Subcutaneous abdominal adipose tissue (tissue), 5 donors: Measurements from ENCODE around the gene PTCD1.

Experiments used
- H3K27ac ChIP-seq: one replicate; pipeline ENCODE4 v1.7.0; 2013; ENCODE audit warnings: low read depth, mild to moderate bottlenecking, inconsistent platforms, low read length, moderate library complexity
- H3K27me3 ChIP-seq, 5 donors: one replicate each; pipeline ENCODE4 v1.7.0; 2013; ENCODE audit warnings: low read length in 5 of 5, inconsistent platforms in 1 of 5; ENCODE audit not compliant: control insufficient read depth in 5 of 5, insufficient read depth in 4 of 5
- H3K36me3 ChIP-seq, 5 donors: one replicate each; pipeline ENCODE4 v1.7.0; 2013; ENCODE audit warnings: low read length in 5 of 5; ENCODE audit not compliant: control insufficient read depth in 5 of 5, insufficient read depth in 5 of 5
- H3K4me1 ChIP-seq, 5 donors: one replicate each; pipeline ENCODE4 v1.7.0; 2013; ENCODE audit warnings: low read length in 5 of 5, mild to moderate bottlenecking in 3 of 5, moderate library complexity in 1 of 5; ENCODE audit not compliant: control insufficient read depth in 5 of 5, insufficient read depth in 5 of 5
- H3K4me3 ChIP-seq, 5 donors: one replicate each; pipeline ENCODE4 v1.7.0; 2013; ENCODE audit warnings: low read length in 5 of 5, low read depth in 1 of 5
- H3K9ac ChIP-seq, 5 donors: one replicate each; pipeline ENCODE4 v1.7.0; 2013; ENCODE audit warnings: low read length in 5 of 5, mild to moderate bottlenecking in 4 of 5, moderate library complexity in 3 of 5
- H3K9me3 ChIP-seq, 5 donors: one replicate each; pipeline ENCODE4 v1.7.0; 2013; ENCODE audit warnings: low read length in 5 of 5; ENCODE audit not compliant: control insufficient read depth in 5 of 5
- donor health status: healthy.
- donor health status: healthy.
- donor health status: healthy.
- donor health status: healthy.
- donor health status: healthy.

PTCD1 gene

DNA sequence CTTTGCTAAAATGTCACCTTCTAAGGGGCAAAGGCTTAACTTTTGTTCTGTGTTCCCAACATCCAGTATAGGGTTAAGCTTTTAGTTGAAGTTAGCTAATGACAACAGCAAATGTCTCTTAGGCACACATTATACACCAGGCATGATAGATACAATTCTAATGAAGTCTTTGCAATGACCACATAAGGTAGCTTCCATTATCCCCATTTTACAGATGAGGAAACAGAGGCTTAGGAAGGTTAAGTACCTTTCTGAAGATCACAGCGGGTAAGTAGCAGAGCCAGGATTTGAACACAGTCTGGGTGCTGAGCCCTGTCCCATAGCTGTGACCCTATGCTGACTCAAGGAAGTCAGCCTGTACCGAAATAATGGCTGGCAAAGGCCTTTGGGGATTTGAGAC lies 28.0 kb downstream of the PTCD1 start:
- peaks cover 8 to 47% (median 30%) of the 10 kb centered on the region in 5 donors for H3K36me3 ChIP-seq
- no peak overlapping the region for H3K27ac ChIP-seq
- H3K27me3 ChIP-seq, result no peaks in the 10 kb centered on the region
- H3K4me3 ChIP-seq, result no peak overlapping the region
- H3K4me1 ChIP-seq, result peaks cover 10 to 37% (median 35%) of the 10 kb centered on the region in 5 donors
- no peaks in the 10 kb centered on the region for H3K9me3 ChIP-seq
- H3K9ac ChIP-seq, result peak overlapping the region in 1 of 5 donors; percentile 98

DNA sequence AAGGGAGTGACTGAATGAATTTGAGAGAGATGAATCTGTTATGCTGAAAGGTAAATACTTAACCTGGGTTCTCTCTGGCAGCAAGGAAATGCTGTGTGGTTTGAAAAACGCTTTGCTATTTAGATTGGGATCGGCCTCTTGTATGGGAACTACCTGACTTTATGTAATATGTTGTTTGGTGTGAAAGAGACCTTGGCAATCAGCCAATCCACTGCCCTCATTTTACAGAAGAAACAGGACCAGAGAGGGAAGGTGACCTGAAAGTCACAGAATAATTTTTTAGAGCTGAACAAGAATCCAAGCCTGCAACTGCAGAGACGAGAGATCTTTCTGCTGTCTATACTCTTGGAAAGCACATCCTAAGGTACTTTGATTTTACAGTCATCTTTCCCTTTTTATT lies 28.8 kb downstream of the PTCD1 start:
- H3K27me3 ChIP-seq, result no peaks in the 10 kb centered on the region
- H3K9me3 ChIP-seq, result no peaks in the 10 kb centered on the region
- peaks cover 10 to 42% (median 38%) of the 10 kb centered on the region in 5 donors for H3K4me1 ChIP-seq
- peaks cover 8 to 43% (median 28%) of the 10 kb centered on the region in 5 donors for H3K36me3 ChIP-seq
- H3K27ac ChIP-seq, result peak overlapping the region; percentile 98
- H3K4me3 ChIP-seq, result peak overlapping the region; percentile 93 to 99 (median 99)
- H3K9ac ChIP-seq, result peak overlapping the region; percentile 26 to 98 (median 97)

DNA sequence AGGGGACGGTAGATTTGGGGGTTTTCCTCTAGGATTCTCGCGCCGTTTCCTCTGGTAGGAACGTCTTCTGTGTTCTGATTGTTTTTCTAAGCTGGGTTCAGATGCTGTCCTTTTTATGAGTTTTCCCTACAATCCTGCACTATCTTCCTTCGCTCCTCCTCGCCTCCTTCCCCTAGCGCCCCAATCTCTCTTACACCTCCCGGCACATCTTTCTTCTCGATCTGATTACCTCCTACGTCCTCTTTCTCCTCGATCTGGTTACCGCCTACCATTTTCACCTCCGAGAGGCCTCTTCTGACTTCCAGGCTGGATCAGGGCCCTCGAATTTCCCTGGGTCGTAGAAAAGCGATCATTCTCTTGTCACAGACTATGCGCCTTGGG lies 29.4 kb downstream of the PTCD1 start:
- peak overlapping the region; percentile 93 to 99 (median 99) for H3K4me3 ChIP-seq
- H3K9ac ChIP-seq, result peak overlapping the region; percentile 93 to 99 (median 97)
- H3K27ac ChIP-seq, result peak overlapping the region; percentile 98
- H3K4me1 ChIP-seq, result peaks cover 10 to 48% (median 43%) of the 10 kb centered on the region in 5 donors
- peaks cover 8 to 43% (median 29%) of the 10 kb centered on the region in 5 donors for H3K36me3 ChIP-seq
- no peaks in the 10 kb centered on the region for H3K27me3 ChIP-seq
- no peaks in the 10 kb centered on the region for H3K9me3 ChIP-seq

DNA sequence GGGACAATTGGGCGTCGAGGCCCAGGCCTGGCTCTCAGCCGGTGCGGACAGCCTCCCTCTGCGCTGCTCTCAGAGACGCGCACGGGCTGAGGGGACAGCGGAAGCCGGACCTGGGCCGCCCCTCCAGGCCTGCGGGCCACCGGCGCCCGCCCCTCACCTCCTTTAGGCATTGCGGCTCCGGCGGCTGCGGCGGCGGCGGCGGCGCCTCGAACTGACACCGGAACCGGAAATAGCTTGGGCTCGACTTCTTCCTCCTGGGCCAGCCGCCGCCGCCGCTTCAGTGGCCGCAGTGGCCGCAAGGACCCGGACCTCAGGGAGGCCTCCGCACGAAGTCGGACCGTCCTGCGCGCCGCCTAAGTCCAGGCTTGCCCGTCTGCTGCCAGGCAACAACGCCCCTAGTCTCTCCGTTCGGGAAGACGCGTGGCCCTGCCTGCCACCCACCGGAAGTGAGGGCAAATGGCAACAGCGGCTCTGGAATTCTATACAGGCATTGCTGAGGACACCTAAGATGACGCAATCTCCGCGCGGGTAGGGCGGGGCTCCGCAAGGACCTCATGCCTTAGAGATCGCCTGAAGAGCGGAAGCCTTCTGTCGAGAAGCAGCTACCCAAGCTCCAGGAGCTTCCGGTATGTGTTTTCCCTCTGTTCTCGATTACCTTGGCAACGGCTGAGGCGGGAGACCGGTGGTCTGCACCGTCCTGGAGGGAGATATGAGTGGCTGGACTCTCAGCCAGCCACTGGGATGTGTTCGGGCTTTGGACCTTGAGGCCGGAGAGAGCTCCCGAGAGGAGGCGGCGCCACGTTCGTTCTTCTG lies 30.0 kb downstream of the PTCD1 start, which contains the start of the genes BUD31 and PDAP1:
TSS of gene BUD31 (plus strand) at position 591 of the 813 bp plus-strand sequence. CDS start 2,124 bp downstream, outside the sequence.
TSS of gene PDAP1 (minus strand) at position 219 of the 813 bp plus-strand sequence. CDS start at position 170, 49 bp downstream.
- peak within 1 kb of the TSS; percentile 93 to 99 (median 99) for H3K4me3 ChIP-seq
- H3K4me1 ChIP-seq, result peaks cover 10 to 50% (median 43%) of the 10 kb centered on the region in 5 donors
- no peaks in the 10 kb centered on the region for H3K9me3 ChIP-seq
- peak within 1 kb of the TSS; percentile 93 to 99 (median 97) for H3K9ac ChIP-seq
- no peaks in the 10 kb centered on the region for H3K27me3 ChIP-seq
- peaks cover 8 to 45% (median 35%) of the 10 kb centered on the region in 5 donors for H3K36me3 ChIP-seq
- H3K27ac ChIP-seq, result peak within 1 kb of the TSS; percentile 98

DNA sequence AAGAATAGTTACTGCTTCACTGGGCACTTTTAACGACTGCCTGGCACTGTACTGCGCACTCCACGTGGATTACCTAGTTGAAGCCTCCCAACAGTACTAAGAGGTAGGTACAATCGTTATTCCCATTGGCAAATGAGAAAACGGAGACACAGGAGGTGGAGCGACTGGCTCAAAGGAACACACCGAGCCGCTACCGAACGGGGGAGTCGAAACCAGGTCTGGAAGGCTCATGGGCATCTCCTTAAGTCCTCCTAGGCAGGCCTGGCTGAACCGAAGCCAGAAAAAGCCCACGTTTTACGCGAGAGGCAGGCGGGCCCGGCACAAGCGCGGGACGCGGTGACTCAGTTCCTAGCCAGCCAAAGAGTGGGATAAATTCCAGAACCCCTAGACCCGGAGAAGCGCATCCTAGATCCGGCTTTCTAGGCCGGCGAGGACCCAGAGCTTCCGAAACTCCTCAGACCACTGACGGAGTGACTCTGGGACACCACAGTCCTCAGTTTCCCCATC lies 30.7 kb downstream of the PTCD1 start:
- H3K9me3 ChIP-seq, result no peaks in the 10 kb centered on the region
- peak overlapping the region; percentile 98 for H3K27ac ChIP-seq
- H3K4me1 ChIP-seq, result peaks cover 10 to 50% (median 43%) of the 10 kb centered on the region in 5 donors
- H3K9ac ChIP-seq, result peak overlapping the region; percentile 87 to 98 (median 97)
- peak overlapping the region; percentile 85 to 99 (median 97) for H3K4me3 ChIP-seq
- H3K36me3 ChIP-seq, result peaks cover 12 to 45% (median 35%) of the 10 kb centered on the region in 5 donors
- H3K27me3 ChIP-seq, result no peaks in the 10 kb centered on the region

DNA sequence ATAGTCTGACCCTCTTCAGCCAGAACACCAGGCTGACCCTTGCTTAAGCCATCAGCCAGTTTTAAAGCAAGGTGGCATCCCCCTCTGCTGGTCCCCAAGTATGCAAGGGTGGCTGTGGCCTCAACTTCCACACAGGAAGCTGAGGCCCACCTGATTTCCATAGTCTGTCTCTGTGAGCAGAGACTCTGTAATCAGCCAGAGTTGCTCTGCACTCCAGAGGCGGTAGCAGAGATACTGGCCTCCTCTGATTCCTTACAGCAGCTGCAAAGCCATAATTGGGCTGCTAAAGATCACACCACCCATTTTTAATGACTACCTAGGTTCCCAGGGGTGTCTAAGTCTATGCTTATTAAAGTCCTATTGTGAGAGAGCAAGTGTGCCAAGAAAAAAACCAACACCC lies 32.0 kb downstream of the PTCD1 start:
- H3K9ac ChIP-seq, result peak overlapping the region in 3 of 5 donors; percentile 48 to 87 (median 52)
- H3K27ac ChIP-seq, result peak overlapping the region; percentile 98
- H3K36me3 ChIP-seq, result peaks cover 8 to 44% (median 32%) of the 10 kb centered on the region in 5 donors
- H3K9me3 ChIP-seq, result no peaks in the 10 kb centered on the region
- peaks cover 10 to 50% (median 43%) of the 10 kb centered on the region in 5 donors for H3K4me1 ChIP-seq
- peak overlapping the region in 2 of 5 donors; percentile 9 to 22 for H3K4me3 ChIP-seq
- no peaks in the 10 kb centered on the region for H3K27me3 ChIP-seq

DNA sequence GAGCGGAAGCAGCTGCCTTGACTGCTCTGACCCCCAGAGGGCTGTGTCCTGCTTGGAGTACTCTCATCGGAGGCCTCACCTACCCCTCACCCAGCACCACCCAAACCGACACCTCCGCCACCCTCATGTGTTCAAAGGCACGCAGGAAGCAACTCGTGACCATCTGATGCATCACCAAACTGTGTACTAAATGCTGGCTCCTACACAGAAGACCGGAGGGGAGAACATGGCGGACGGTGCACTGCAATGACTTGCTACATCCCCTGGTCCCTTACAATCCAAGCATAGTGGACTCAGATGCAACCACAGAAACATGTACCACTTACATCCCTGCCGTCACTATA lies 33.6 kb downstream of the PTCD1 start:
- H3K27ac ChIP-seq, result no peak overlapping the region
- peaks cover 5 to 49% (median 39%) of the 10 kb centered on the region in 5 donors for H3K36me3 ChIP-seq
- H3K9ac ChIP-seq, result no peak overlapping the region
- H3K4me1 ChIP-seq, result peaks cover 9 to 45% (median 37%) of the 10 kb centered on the region in 5 donors
- H3K4me3 ChIP-seq, result no peak overlapping the region
- H3K27me3 ChIP-seq, result no peaks in the 10 kb centered on the region
- no peaks in the 10 kb centered on the region for H3K9me3 ChIP-seq

DNA sequence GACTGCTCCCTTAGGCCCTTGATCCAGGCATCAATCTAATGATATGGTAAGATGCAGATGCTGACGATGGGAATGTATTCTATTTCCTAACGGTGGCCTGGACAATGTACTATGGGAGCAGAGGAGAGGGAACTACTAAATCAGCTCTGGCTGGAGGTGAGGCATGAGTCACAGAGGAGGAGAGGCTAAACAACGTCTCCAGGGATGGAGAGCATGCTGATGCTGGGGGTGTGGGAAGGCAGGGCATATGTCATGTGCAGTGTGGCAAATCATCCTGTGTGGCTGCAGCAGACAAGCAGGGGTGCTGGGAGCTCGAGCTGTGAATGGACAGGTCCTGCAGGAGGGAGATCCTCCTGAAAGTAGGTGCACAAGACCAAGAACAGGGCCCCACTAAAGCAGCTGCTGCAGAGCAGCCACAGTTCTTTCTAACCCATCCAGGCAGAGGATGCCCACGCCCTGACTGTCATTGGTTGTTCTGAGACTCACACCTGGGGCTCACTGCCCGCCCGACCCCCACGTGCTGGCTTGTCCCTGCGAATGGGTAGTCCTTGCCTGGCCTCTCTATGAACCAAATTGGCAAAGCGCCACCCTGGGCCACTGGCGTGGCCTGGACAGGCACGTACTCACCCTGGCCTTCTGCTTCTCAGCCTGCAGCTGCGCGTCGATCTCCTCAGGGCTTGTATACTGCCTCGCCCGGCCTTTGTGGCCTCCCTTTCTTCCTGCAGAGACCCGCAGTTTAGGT lies 34.2 kb downstream of the PTCD1 start:
- Histone ChIP-seq H3K36me3 (peaks cover 5 to 55% (median 44%) of the 10 kb centered on the region in 5 donors), H3K4me1 (peaks cover 6 to 39% (median 32%) of the 10 kb centered on the region in 5 donors), H3K27ac (no peak overlapping the region), H3K27me3 (no peaks in the 10 kb centered on the region), H3K9ac (no peak overlapping the region), H3K9me3 (no peaks in the 10 kb centered on the region), H3K4me3 (no peak overlapping the region)

DNA sequence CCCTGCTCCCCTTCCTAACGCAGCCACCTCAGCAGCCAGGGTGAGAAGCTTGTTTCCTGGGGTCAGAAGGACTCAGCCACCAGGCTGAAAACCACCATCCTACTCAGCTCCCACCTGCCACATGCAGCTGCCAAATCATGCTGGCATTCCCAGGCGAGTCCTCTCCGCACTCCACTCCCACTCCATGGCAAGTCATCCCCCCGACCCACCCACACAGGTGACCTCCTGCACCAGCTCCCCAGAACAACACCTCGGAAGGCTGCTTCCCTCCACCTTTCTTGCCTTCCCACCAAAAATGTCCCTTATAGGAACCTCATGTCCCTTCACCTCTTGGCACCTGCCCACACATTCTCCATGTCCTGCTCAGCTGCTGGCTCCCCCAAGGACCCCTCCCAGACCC lies 34.8 kb downstream of the PTCD1 start:
- Histone ChIP-seq H3K4me1 (peaks cover 6 to 35% (median 29%) of the 10 kb centered on the region in 5 donors), H3K9ac (no peak overlapping the region), H3K36me3 (peaks cover 5 to 61% (median 51%) of the 10 kb centered on the region in 5 donors), H3K9me3 (no peaks in the 10 kb centered on the region), H3K4me3 (no peak overlapping the region), H3K27me3 (no peaks in the 10 kb centered on the region), H3K27ac (no peak overlapping the region)
